NB4 (cell line): ENCODE data around the gene LRBA.

Experiments used
- POLR2A ChIP-seq: IDR thresholded peaks from 2 replicates; pipeline ENCODE4 v1.6.1; 2011; ENCODE audit warnings: mild to moderate bottlenecking; ENCODE audit not compliant: insufficient read length; ENCODE audit errors: extremely low read depth
- TF ChIP-seq, protein P1 (sequence below): IDR thresholded peaks from one replicate; pipeline ENCODE4 v1.5.1; 2012; ENCODE audit warnings: low read depth, low read length
- TF ChIP-seq, protein P2 (sequence below): IDR thresholded peaks from 2 replicates; pipeline ENCODE4 v1.6.1; 2011; ENCODE audit warnings: low read depth, low read length

DNA sequence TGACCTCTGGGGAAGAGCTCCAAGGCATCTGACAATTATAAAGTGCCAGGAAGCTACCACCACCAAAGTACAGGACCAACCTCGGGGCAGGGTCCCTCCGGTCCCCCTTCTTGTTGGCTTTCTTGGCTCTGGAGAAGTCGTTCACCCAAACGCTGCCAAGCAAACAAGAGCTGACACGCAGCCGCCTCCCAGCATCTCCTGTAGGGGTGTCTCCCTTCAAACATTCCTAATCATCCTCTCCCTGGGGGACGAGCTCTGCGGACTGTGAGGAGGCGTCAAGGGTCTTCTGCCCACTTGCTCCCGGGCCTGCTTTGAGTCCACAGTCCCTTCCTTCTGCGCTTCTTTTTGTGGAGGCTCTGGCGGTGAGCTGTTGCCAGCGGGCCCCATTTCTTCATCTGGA, 592.0 kb downstream of the LRBA start:
- TF ChIP-seq, protein P1, sequence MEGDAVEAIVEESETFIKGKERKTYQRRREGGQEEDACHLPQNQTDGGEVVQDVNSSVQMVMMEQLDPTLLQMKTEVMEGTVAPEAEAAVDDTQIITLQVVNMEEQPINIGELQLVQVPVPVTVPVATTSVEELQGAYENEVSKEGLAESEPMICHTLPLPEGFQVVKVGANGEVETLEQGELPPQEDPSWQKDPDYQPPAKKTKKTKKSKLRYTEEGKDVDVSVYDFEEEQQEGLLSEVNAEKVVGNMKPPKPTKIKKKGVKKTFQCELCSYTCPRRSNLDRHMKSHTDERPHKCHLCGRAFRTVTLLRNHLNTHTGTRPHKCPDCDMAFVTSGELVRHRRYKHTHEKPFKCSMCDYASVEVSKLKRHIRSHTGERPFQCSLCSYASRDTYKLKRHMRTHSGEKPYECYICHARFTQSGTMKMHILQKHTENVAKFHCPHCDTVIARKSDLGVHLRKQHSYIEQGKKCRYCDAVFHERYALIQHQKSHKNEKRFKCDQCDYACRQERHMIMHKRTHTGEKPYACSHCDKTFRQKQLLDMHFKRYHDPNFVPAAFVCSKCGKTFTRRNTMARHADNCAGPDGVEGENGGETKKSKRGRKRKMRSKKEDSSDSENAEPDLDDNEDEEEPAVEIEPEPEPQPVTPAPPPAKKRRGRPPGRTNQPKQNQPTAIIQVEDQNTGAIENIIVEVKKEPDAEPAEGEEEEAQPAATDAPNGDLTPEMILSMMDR, result no peak
- TF ChIP-seq POLR2A, result no peak
- TF ChIP-seq, protein P2, sequence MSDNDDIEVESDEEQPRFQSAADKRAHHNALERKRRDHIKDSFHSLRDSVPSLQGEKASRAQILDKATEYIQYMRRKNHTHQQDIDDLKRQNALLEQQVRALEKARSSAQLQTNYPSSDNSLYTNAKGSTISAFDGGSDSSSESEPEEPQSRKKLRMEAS, result no peak
